SK-N-MC (cell line): ENCODE results near the gene MLPH.

ENCODE experiments used
- EZH2 ChIP-seq: fragments of 200-600 bp; sonication (generic); IDR thresholded peaks from one replicate; pipeline ENCODE4 v1.6.1; 2017; ENCODE audit warnings: antibody characterized with exemption
- FOXP2 ChIP-seq: optimal IDR thresholded peaks from 2 replicates; pipeline ENCODE3; 2011; ENCODE audit warnings: mild to moderate bottlenecking, moderate library complexity; ENCODE audit not compliant: insufficient read depth; ENCODE audit errors: extremely low read length, control extremely low read depth
- POLR2AphosphoS5 ChIP-seq: IDR thresholded peaks from 2 replicates; pipeline ENCODE4 v1.6.1; 2012; ENCODE audit warnings: mild to moderate bottlenecking, low read depth, low read length, borderline replicate concordance

DNA sequence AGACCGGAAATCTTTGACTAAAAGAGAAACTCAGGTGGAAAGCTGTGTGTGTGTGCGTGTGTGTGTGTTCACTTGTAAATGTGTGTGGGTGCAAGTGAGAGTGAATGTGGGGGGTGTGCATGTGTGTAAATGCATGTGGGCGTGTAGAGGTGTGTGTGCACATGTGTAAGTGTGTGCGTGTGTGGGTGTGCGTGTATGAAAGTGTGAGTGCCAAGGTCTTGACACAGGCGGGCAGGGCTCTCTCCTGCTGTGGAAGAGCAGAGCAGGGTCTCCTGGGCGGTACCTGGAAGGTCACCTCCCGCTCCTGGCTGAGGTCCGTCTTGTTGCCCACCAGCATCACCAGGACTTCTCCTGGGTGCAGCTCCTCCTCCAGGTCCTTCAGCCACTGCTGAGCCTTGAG is 89.9 kb downstream of the MLPH start:
- TF ChIP-seq POLR2AphosphoS5 (no peak), EZH2 (no peak), FOXP2 (no peak)
